Measurements from ENCODE around the gene SPAG17.
A peak's percentile ranks its signal among the peaks of the same experiment; 100 is the strongest.

Gene SPAG17

GRCh38 chr1:118185084-118185832, at the start of gene SPAG17:
Gene SPAG17 (minus strand): TSS chr1:118185228. CDS start chr1:118185157, 71 bp downstream.
- DNase-seq: peak; percentile 97

GRCh38 chr1:118225471-118225870, 40.4 kb upstream of the SPAG17 start:
- DNase-seq: no peak

- DNase-seq: peak; percentile 20
These were observed 38.4 kb upstream of the SPAG17 start for GRCh38 chr1:118223426-118223825.

GRCh38 chr1:118219438-118219837, 34.4 kb upstream of the SPAG17 start:
- no peak for DNase-seq

GRCh38 chr1:118217141-118217838, 32.3 kb upstream of the SPAG17 start:
- DNase-seq: no peak

- DNase-seq: no peak
These were observed 29.8 kb upstream of the SPAG17 start for GRCh38 chr1:118214866-118215265.

GRCh38 chr1:118210723-118211110, 25.7 kb upstream of the SPAG17 start:
- DNase-seq: no peak

- DNase-seq: no peak
These were observed 25.2 kb upstream of the SPAG17 start for GRCh38 chr1:118210051-118210722.

- DNase-seq: no peak
These were observed 24.6 kb upstream of the SPAG17 start for GRCh38 chr1:118209648-118210047.

GRCh38 chr1:118206966-118207365, 21.9 kb upstream of the SPAG17 start:
- no peak for DNase-seq

GRCh38 chr1:118204648-118205047, 19.6 kb upstream of the SPAG17 start:
- DNase-seq: no peak

GRCh38 chr1:118204105-118204504, 19.1 kb upstream of the SPAG17 start:
- DNase-seq: no peak

- DNase-seq: no peak
These were observed 17.1 kb upstream of the SPAG17 start for GRCh38 chr1:118202076-118202608.

GRCh38 chr1:118201524-118201923, 16.5 kb upstream of the SPAG17 start:
- DNase-seq: peak; percentile 76

GRCh38 chr1:118200836-118201235, 15.8 kb upstream of the SPAG17 start:
- DNase-seq: no peak

GRCh38 chr1:118190561-118190960, 5.5 kb upstream of the SPAG17 start:
- DNase-seq: no peak

GRCh38 chr1:118189564-118189963, 4.5 kb upstream of the SPAG17 start:
- DNase-seq: no peak

GRCh38 chr1:118188411-118188810, 3.4 kb upstream of the SPAG17 start:
- DNase-seq: no peak

- no peak for DNase-seq
These were observed 998 bp upstream of the SPAG17 start for GRCh38 chr1:118186026-118186425.

GRCh38 chr1:118184739-118185083, 317 bp downstream of the SPAG17 start:
- no peak for DNase-seq

- no peak for DNase-seq
These were observed 1.4 kb downstream of the SPAG17 start for GRCh38 chr1:118183586-118183985.

GRCh38 chr1:118177998-118178397, 7.0 kb downstream of the SPAG17 start:
- DNase-seq: no peak

GRCh38 chr1:118169016-118169415, 16.0 kb downstream of the SPAG17 start:
- no peak for DNase-seq

- no peak for DNase-seq
These were observed 24.2 kb downstream of the SPAG17 start for GRCh38 chr1:118160806-118161205.
